Muscle of arm (tissue), 12 donors: ENCODE measurements around the gene GLA. TPM values are rescaled to one million over a fixed set of nuclear protein-coding genes. Genes with fewer than 3 reads are reported as not detected.
A peak's percentile ranks its signal among the peaks of the same experiment; 100 is the strongest.

Experiments used
- DNase-seq: peaks from one replicate; pipeline ENCODE4 v3.0.0-alpha.2; 2013
- polyA plus RNA-seq, 12 donors: library from polyadenylated mRNA; unstranded; fragments of 120-200 nt; gene quantifications; one replicate each; pipeline ENCODE4 v1.2.1, GENCODE V29; 2013; ENCODE audit not compliant: insufficient read length in 12 of 12

GLA gene
- polyA plus RNA-seq, 12 donors, result 11.4 to 21.7 (median 18.8) TPM; not detected in 1

DNA sequence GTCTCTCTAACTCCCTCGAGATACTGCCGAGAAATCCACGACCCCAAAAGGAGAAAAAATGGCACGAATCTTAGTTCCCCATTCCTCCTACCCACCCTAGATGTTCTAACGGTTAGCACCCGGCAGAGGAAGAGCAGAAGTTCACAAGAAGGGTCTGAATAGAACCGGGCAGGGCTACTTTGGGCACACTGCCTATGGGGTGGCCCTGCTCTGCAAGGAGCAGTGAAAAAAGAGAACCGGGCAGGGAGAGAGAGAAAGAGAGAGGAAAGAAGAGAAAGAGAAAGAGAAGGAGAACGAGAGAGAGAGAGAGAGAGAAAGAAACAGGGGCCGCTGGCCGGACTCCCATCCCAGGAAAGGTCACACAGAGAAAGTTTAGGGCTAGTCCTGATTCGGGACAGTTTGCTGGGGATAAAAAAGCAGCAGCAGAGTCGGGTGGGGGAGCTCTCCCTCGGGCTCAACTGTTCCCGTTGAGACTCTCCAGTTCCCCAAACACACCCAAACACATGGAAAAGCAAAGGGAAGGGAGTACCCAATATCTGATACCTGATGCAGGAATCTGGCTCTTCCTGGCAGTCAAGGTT lies 468 bp downstream of the GLA start:
- peak; percentile 34 for DNase-seq

- no peak for DNase-seq
These were observed 7.9 kb downstream of the GLA start for GRCh38 chrX:101399825-101400224.

- no peak for DNase-seq
These were observed 9.0 kb downstream of the GLA start for GRCh38 chrX:101398694-101399093.

- DNase-seq, result no peak
These were observed 9.9 kb downstream of the GLA start for GRCh38 chrX:101397779-101398178.

- no peak for DNase-seq
These were observed 11.9 kb downstream of the GLA start for GRCh38 chrX:101395789-101396188.

GRCh38 chrX:101394372-101394771 lies 13.4 kb downstream of the GLA start:
- no peak for DNase-seq

DNA sequence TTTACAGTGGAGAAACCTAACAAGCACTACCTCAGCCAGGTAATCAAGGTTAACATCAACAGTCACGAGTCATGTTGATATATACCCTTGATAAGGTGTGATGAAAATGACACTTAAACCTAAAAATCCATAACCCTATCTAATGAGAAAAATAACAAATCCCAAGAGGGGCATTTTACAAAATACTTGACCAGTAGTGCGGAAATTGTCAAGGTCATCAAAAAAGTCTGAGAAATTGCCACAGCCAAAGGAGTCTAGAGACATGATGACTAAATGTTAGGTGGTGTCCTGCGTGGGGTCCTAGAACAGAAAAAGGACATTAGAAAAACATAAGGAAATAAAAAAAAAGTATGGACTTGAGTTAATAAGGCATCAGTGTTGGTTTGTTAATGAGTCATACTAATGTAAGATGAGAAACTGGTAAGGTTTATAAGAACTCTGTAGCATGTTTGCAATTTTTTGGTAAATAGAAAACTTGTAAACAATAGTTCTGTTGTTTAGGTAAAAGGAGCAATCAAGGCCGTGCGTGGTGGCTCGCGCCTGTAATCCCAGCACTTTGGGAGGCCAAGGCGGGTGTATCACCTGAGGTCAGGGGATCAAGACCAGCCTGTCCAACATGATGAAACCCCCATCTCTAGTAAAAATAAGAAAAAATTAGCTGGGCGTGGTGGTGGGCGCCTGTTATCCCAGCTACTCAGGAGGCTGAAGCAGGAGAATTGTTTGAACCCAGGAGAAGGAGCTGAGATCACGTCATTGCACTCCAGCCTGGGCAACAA lies 14.0 kb downstream of the GLA start:
- no peak for DNase-seq

- no peak for DNase-seq
These were observed 15.9 kb downstream of the GLA start for GRCh38 chrX:101391831-101392230.

- DNase-seq, result peak; percentile 88
These were observed 16.8 kb downstream of the GLA start, which contains the start of gene RPL36A for GRCh38 chrX:101390664-101391525. Gene RPL36A, plus strand, starts transcription at chrX:101391011. Its CDS starts 33 bp downstream, at chrX:101391044.

DNA sequence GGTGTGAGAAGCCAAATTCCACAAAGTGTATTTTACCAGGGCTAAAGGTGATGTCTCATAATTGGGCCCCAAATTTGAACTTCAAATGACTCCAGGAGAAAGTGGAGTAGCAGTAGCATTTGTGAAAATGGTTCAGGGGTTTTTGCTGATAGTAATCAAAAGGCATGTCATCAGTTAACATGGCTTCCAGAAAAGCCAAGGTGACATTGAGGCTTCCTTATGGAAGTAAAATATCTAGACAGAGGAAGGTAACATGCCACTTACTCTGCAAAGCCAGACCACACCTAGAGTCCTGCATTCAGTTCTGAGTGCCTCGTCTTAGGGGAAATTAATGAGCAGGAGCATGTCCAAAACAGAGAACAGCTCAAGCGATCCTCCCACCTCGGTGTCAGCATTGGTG lies 19.1 kb downstream of the GLA start:
- DNase-seq, result no peak

DNA sequence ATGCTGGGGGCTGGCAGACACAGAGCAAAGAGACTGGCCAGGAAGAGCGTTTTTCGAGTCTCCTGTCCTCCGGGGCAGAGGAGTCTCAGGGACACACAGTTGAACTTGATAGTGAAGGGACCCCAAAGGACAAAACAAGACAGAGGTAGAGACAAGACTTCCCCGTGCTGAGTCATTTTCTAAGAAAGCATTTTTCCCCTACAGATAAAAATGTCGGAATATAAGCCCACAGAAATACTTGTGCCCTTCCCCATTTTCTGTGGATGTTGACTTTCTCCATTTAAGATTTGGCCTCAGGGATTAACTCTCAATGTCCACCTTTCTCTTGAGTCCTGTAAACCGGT lies 21.2 kb downstream of the GLA start:
- DNase-seq, result no peak

GRCh38 chrX:101385795-101386541 lies 21.8 kb downstream of the GLA start, which contains the start of gene BTK:
Gene BTK, minus strand, starts transcription at chrX:101386191. Its CDS starts 10,907 bp downstream, at chrX:101375284.
- no peak for DNase-seq

- DNase-seq, result no peak
These were observed 22.6 kb downstream of the GLA start for GRCh38 chrX:101385026-101385684.

DNA sequence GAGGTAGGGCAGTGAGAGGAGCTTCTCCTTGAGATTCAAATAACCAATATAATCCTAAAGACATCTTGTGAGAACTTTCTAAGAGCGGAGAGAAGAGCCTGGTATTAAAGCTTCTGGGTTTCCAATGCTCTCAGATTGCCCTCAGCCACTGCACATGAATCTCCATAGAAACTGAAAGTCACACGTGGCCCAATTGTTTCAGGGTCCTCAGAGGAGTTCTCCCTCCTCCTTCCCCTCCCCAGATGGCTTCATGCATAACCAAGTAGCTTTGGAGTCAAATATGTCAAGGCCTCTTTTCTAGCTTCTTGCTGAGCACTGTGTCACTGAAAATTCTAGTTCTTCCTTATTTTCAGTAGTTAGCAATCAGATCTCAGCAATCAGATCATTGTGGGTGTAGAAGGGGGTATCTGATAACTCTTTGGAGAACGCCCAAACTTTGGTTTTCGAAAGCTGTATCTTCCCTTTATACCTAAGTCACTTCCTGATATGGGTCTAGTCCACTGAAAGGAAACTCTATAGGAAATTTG lies 24.0 kb downstream of the GLA start:
- DNase-seq, result no peak

GRCh38 chrX:101377547-101377946 lies 30.2 kb downstream of the GLA start:
- no peak for DNase-seq

- DNase-seq, result no peak
These were observed 36.7 kb downstream of the GLA start for GRCh38 chrX:101370888-101371504.

DNA sequence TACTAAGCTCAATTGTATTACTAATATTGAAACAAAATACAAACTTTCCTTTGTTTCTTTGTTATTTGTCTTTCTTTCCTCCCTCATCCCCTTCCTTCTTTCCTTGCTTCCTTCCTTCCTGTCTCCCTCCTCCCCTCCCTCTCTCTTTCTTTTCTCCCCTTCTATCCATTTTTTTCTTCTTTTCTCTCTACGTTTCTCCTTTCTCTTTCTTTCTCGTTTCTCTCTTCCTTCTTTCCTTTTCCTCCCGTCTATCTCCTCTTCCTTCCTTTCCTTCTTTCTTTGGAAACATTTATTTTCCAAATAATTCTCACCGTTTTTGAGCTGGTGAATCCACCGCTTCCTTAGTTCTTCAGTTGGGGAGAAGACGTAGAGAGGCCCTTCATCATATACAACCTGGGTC lies 38.0 kb downstream of the GLA start:
- no peak for DNase-seq

DNA sequence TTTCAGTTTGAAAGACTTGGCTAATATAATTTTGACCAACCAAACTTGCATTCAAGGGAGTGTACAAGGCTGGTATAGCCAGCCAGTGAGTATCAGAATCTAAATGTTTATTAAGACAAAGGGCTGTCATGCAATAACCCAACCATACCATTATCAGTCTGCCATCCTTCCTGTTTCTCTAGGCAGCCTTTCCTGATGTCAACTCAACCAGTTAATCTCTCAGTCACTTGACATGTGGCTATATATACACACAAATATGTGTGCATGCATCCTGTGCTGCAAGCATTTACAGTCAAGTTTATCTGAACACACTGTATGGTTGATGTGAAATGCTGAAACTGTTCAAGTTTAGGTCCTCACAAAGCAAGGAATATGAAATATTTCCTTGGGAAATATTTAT lies 38.9 kb downstream of the GLA start:
- no peak for DNase-seq

- no peak for DNase-seq
These were observed 42.4 kb downstream of the GLA start for GRCh38 chrX:101365301-101365795.

DNA sequence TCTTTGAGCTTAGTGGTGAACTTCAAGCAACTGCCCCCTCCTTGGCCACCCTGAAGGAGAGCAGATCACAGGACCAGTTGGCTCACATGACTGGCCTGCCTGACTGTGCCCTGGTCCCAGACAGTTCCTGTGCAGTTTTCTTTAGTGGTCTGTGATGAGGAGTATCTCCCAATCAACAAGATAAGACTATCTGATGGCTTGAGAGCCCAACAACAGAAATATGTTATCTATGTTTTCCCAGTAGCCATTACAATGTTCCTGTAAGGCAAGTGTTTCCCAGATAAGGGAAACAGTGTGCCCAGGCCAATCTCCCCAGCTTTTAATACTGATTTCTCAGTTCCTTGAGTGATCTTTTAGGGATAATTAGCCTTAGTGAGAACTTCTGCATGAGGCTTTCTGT lies 45.0 kb downstream of the GLA start:
- no peak for DNase-seq
